Left ventricle myocardium superior (tissue), 1 donor: ENCODE data around the gene CCNL2. TPM values are rescaled to one million over a fixed set of nuclear protein-coding genes. Genes with fewer than 3 reads are reported as not detected.

Source experiments
- ATAC-seq: fragments of 200-7000 bp; cut with Tn5 transposase; one replicate; pipeline ENCODE4 v1.9.1; 2020; ENCODE audit warnings: mild to moderate bottlenecking, moderate library complexity
- DNase-seq: peaks from one replicate; pipeline ENCODE4 v3.0.0-alpha.2; 2020
- intact Hi-C: fragments of 100-400 bp; cut with micrococcal nuclease; formaldehyde crosslinking; loops from one replicate; pipeline ENCODE4 v1.11.0; 2022
- total RNA-seq: library from RNA; stranded (reverse); fragmentation: NEBNext Ultra II Directional; extraction: Animal tissue kit (Norgen Biotek cat#: 25700); gene quantifications from one replicate; pipeline ENCODE4 v1.2.1, GENCODE V29; 2021
- donor health status: DM: no; HTN: yes; CAD: no; lungs with severe emphysema.

Gene CCNL2
- total RNA-seq, 1 donor from 2014 or later: 61.0 TPM

- intact Hi-C loops: no loop called here
- peak; percentile 62 for DNase-seq
Measured at GRCh38 chr1:1348420-1349255, 50.5 kb downstream of the CCNL2 start.

DNA sequence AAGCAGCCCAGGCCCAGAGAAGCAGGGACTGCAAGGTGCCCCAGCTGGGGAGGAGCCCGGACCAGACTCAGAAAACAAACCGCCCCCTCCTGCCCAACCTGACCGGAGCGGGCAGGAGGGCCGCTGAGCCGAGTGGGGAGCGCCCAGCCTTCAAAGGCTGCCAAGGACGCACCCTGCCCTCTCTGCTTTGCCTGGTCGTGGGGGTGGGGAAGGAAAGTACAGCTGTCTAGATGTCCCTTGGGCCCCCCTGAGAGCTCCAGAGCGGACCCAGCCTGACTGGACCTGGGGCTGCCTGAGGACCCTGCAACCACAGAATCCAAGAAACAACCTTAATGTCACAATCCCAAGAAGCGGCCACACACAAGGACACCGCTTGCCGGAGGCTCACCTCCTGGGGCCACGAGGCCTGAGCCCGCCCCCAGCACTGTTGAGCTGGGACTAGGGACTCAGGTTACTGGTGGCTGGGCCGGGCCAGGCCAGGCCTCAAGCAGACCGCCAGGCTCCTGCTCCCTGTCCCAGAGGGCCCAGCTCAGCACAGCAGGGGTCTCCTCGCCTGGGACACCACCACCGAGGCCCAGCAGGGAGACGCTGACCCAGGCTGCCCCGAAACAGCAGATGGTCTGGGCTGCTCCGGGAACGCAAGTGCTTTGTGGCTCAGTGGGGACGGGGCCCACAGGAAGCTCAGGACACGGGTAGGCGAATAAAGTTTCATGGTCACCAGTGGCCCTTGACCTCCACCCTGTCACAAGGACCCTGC, 51.3 kb downstream of the CCNL2 start:
- intact Hi-C loops: no loop called here
- DNase-seq (peak; percentile 71), ATAC-seq (peak; percentile 43)

More at GRCh38 chr1:1348420-1349255, 50.5 kb downstream of the CCNL2 start:
- ATAC-seq: no peak

- no peak for ATAC-seq
- DNase-seq: peak; percentile 28
- intact Hi-C loops: no loop called here
Measured at GRCh38 chr1:1347026-1347595, 52.0 kb downstream of the CCNL2 start.

DNA sequence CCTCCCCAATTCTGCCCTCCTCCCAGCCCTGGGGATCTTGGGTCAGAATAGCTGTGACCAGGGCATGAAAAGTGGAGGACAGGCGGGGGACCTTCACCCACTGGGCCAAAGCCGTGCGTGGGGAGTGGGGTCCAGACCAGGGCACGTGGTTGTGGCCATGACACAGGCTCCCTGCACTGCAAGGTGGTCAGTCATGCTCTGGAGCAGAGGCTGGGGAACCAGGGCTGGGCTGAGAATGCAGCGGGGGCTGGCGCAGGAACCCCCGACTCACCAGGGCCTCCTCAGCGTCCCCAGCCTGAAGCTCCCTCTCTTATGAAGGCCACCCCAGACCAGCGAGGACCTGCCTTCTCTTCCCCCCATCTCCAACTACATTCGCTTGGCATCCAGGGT, 52.6 kb downstream of the CCNL2 start:
- DNase-seq: peak; percentile 31
- intact Hi-C loops: no loop called here
- ATAC-seq: no peak

DNA sequence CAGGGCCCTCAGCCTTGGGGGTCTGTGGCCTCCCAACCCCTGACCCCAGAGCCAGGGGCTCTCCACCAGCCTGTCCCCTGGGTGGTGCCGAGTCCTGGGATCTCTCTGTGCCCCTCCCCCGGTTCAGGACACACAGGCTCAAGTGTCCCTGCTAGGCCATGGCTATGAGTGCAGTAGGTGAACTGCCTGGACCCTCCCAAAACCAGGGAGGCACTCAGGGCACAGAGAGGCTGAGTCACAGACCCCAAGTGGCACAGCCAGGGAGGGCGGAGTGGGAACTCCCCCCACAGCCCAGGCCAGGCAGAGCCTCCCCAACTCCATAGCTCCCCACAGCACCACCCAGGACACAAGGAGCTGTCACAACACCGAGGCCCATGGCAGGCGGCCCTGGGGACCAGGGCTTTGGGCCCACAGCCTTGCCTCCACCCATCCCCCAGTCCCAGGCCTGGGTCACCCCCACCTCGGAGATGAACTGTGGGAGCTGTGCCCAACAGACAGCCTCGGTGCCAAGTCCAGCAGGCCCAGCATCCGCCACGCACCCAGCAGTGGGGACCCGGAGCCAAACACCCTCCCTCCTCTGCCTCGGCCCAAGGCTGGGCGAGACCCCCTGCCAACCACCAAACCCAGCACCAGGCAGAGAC, 53.2 kb downstream of the CCNL2 start:
- ATAC-seq (peak; percentile 8), DNase-seq (peak; percentile 64)
- intact Hi-C loops: no loop called here

DNA sequence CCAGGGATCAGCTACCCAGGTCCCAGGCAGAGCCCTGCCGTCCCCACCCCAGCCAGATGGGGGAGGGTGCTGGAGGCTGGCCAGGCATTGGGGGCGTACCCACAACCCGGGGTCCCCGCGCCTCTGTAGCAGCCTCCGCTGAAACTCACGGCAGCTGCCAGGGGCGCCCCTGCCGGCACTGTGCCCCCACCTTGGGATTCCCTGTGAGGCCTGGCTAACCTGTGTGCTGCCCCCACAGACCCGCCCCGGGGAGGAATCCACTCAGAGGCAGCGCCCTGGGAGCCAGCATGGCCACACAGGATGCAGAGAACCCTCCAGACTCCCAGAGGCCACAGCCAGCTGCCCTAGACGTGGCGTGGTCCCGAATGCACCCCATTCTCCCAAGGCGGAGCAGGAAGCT, 53.8 kb downstream of the CCNL2 start:
- ATAC-seq (no peak), DNase-seq (peak; percentile 30)
- intact Hi-C loops: no loop called here

- DNase-seq: no peak
- ATAC-seq: no peak
- intact Hi-C loops: no loop called here
Measured at GRCh38 chr1:1344655-1345361, 54.3 kb downstream of the CCNL2 start.

GRCh38 chr1:1343811-1344421, 55.2 kb downstream of the CCNL2 start:
- intact Hi-C loops: no loop called here
- DNase-seq: no peak
- ATAC-seq: no peak

DNA sequence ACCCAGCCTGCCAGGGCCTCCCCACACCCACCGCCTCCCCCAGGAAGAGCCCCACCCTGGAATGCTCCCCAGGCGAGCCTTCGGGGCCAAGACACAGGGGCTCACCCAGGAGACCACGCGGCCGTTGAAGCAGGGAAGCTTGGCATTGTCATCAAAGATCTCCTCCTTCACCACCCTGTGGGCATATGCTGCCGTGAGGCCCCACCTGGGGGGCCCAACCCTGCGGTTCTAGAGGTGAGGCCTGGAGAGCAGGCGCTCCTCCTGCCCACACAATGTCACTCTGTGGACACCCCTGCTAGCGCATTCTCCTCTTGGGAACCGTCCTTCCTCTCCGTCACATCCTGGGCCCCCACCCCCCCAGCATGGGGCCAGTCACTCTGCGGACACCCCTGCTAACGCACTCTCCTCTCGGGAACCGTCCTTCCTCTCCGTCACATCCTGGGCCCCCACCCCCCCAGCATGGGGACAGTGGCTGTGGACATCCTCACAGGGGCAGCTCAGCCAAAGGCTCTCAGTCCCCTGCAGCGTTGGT, 56.5 kb downstream of the CCNL2 start:
- DNase-seq (no peak), ATAC-seq (no peak)
- intact Hi-C loops: no loop called here

DNA sequence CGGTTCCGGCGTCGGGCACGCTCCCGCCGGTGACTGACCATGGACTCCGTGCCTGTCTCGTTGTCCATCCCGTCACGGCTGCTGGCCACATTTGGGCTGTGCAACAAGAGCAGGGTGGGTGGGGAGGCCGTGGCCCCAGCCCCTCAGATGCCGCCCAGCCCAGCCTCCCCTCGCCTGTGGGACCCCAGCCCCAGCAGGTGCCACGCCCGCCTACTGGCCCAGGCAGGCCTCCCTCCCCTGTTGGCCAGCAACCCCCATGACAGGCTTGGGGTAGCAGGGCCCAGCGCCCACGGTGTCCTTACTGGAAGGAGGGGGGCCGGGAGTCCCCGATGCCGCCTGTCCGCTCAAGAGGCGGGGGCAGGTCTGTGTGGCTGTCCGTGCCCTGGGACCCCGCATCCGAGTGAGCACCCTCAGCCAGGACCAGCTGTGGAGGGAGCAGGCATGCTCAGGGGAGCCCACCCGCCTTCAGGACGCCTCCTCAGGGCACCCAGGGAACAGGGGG, 57.0 kb downstream of the CCNL2 start:
- no peak for DNase-seq
- intact Hi-C loops: no loop called here
- no peak for ATAC-seq

GRCh38 chr1:1341549-1342021, 57.5 kb downstream of the CCNL2 start:
- DNase-seq (no peak), ATAC-seq (no peak)
- intact Hi-C loops: no loop called here

GRCh38 chr1:1340791-1341548, 58.2 kb downstream of the CCNL2 start:
- DNase-seq (no peak), ATAC-seq (no peak)
- intact Hi-C loops: no loop called here

DNA sequence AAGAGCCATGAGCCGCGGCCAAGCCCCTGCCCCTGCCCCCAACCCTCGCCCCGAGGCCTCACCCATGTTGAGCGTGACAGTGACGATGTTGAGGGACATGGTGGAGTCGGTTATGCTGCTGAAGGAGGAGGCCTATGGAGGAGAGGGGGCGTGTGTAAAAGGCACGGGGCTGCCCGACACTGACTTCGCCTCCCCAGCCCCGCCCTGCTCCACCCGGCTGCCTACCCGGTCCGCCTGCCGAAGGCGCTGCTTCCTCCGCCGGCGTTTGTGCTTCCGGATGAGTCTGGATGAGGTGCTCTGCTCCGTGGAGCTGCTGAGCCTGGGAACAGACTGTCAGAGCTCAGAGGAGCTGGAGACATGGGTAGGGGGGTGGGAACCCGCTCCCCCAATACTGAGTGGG, 59.0 kb downstream of the CCNL2 start:
- intact Hi-C loops: no loop called here
- DNase-seq (no peak), ATAC-seq (no peak)

DNA sequence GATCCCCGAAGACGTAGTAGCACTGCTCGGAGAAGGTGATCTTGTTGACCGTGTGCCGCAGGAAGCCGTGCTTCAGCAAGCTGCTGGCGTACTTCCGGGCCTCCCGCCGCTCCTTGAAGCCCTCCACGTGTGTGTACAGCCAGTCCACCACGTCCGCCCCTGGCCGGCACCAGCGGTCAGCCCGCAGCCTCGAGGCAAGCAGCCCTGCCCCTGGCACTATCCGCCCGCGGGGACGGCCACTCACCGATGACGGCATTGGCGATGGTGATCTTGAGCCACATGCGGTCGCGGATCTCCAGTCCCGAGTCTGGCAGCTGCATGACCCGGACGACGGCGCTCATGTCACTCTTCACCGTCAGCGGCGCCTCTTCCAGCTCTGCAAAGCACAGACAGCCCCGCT, 60.9 kb downstream of the CCNL2 start:
- intact Hi-C loops: no loop called here
- DNase-seq (no peak), ATAC-seq (no peak)

GRCh38 chr1:1337793-1338147, 61.4 kb downstream of the CCNL2 start:
- ATAC-seq: no peak
- DNase-seq: no peak
- intact Hi-C loops: no loop called here

DNA sequence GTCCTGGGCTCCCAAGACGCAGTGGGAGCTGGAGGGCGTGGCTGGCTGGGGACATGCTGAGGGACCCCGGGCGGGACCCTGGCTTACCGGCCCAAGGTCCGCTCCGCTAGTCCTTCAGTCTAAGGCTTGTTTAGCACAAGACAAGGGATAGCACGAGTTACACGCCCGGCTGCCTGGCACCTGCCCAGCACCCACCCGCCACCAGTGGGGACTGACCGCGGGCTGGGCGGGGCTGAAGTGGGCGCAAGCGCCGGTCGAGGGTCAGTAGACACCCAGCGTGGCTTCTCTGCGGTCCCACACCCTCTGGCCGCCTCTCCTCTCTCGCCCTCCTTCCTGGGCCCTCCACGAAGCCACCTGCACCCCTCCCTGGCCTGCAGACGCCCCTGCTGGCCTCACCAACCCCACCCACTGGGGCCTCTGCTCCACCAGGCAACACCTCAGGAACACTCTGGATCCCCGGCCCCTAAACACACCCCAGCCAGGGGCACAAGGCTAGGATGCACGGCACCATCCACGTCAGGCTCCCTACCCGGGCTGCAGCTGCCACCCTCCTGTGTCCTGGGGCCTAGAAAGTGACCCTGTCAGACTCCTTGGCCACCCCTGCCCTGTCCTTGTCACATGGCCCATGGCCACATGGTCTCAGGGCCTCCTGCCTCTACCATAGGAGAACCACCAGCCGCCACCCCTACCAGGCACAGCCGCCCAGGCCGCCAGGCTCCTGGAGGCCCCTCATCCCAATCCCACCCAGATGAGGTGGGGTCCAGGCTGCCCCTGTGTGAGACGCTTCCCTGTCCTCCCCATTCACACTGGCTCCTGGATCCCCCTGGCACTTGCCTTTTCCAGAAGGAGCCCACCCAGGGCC, 62.0 kb downstream of the CCNL2 start:
- ATAC-seq (no peak), DNase-seq (no peak)
- intact Hi-C loops: no loop called here

DNA sequence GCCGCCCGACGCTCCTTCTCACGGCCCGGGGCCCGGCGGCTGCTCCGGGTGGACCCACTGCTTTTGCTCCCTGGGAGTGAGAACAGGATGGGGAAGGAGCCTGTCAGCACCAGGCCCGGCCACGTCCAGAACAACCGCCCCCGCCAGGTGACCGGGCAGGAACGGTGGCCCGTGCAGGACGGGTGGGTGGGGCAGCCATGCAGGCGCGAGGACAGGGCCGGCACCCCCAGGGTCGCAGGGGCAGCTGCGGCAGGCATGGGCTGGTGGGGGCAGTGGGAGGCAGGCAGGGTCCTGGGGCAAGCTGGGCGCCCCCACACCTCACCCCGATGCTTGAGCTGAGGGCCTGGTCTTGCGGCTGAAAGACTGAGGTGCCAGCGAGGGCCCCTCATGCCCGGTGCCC, 62.7 kb downstream of the CCNL2 start:
- DNase-seq (no peak), ATAC-seq (no peak)
- intact Hi-C loops: no loop called here
